ENCODE results near the gene ZXDC. TPM values are rescaled to one million over a fixed set of nuclear protein-coding genes. Genes with fewer than 3 reads are reported as not detected.

The ZXDC gene
- total RNA-seq, 4 donors from 2014 or later = 25.9 to 47.6 (median 35.3) TPM

GRCh38 chr3:126390751-126391150, 84.9 kb downstream of the ZXDC start:
- no peak for ATAC-seq
- no peak for TF ChIP-seq POLR2AphosphoS5 (IDR thresholded peaks at IDR 0.05)
- no peak for TF ChIP-seq POLR2A (IDR thresholded peaks at IDR 0.05)
- TF ChIP-seq EP300 (IDR thresholded peaks at IDR 0.05) = no peak
- no peak for TF ChIP-seq CTCF (IDR thresholded peaks at IDR 0.05)
- Histone ChIP-seq H3K4me3 (no peak overlapping the region), H3K36me3 (no peaks in the 10 kb centered on the region), H3K4me1 (peaks cover 0 to 27% (median 15%) of the 10 kb centered on the region in 3 donors), H3K9me3 (no peaks in the 10 kb centered on the region), H3K27ac (no peak overlapping the region), H3K27me3 (peaks cover 6% of the 10 kb centered on the region)
- 81 to 96% methylated on average over 2 to 3 of the region's 4 CpGs for WGBS, 2 donors (ENCODE audit: low coverage in 1 of 2)

- WGBS, 2 donors (ENCODE audit: low coverage in 1 of 2) = 86 to 88% methylated on average over 10 to 13 of the region's 15 CpGs
- Histone ChIP-seq H3K36me3 (no peaks in the 10 kb centered on the region), H3K27ac (peak overlapping the region in 1 of 4 donors; percentile 10), H3K27me3 (peaks cover 6% of the 10 kb centered on the region), H3K4me3 (no peak overlapping the region), H3K4me1 (peaks cover 0 to 26% (median 15%) of the 10 kb centered on the region in 3 donors), H3K9me3 (no peaks in the 10 kb centered on the region)
- no peak for TF ChIP-seq CTCF (IDR thresholded peaks at IDR 0.05)
- no peak for TF ChIP-seq POLR2AphosphoS5 (IDR thresholded peaks at IDR 0.05)
- no peak for TF ChIP-seq POLR2A (IDR thresholded peaks at IDR 0.05)
- TF ChIP-seq EP300 (IDR thresholded peaks at IDR 0.05) = no peak
- no peak for ATAC-seq
Measured at GRCh38 chr3:126390201-126390600, 85.5 kb downstream of the ZXDC start.

GRCh38 chr3:126389794-126390146, 85.9 kb downstream of the ZXDC start:
- no peak for ATAC-seq
- Histone ChIP-seq H3K4me3 (no peak overlapping the region), H3K9me3 (no peaks in the 10 kb centered on the region), H3K4me1 (peaks cover 0 to 21% (median 12%) of the 10 kb centered on the region in 3 donors), H3K27me3 (peaks cover 3% of the 10 kb centered on the region), H3K36me3 (no peaks in the 10 kb centered on the region), H3K27ac (peak overlapping the region in 3 of 4 donors; percentile 86 to 91 (median 90))
- TF ChIP-seq CTCF (IDR thresholded peaks at IDR 0.05) (no peak), EP300 (IDR thresholded peaks at IDR 0.05) (no peak)
- 64 to 100% methylated on average over 3 to 13 of the region's 17 CpGs for WGBS, 2 donors (ENCODE audit: low coverage in 1 of 2)

GRCh38 chr3:126389112-126389793, 86.4 kb downstream of the ZXDC start:
- whole genome bisulfite sequencing, 2 donors (ENCODE audit: low coverage in 1 of 2) = 1 to 7% methylated on average over 12 to 19 of the region's 58 CpGs
- H3K4me3 ChIP-seq = peak overlapping the region; percentile 24 to 50
- ATAC-seq = peak; percentile 97
- peak overlapping the region; percentile 82 to 91 (median 88) for H3K27ac ChIP-seq
- no peaks in the 10 kb centered on the region for H3K36me3 ChIP-seq
- H3K4me1 ChIP-seq = peaks cover 0 to 16% (median 7%) of the 10 kb centered on the region in 3 donors
- TF ChIP-seq POLR2AphosphoS5 (IDR thresholded peaks at IDR 0.05) = peak; percentile 96
- TF ChIP-seq CTCF (IDR thresholded peaks at IDR 0.05) = peak; percentile 99 to 100 (median 100)
- peak; percentile 71 to 78 for TF ChIP-seq POLR2A (IDR thresholded peaks at IDR 0.05)
- peak; percentile 94 for TF ChIP-seq EP300 (IDR thresholded peaks at IDR 0.05)
- no peaks in the 10 kb centered on the region for H3K9me3 ChIP-seq
- no peaks in the 10 kb centered on the region for H3K27me3 ChIP-seq

Other genes with a start within 250 kb of the ZXDC start
- gene KLF15, start 118.5 kb downstream of the ZXDC start, total RNA-seq = 100 to 1,000 TPM in 1 of 4 donors, 10 to 100 TPM in 3; 69.5 to 110 (median 94.0) TPM
- not detected for gene CFAP100, start 81.0 kb downstream of the ZXDC start, total RNA-seq
- not detected for gene UROC1, start 41.9 kb upstream of the ZXDC start, total RNA-seq
- 1 to 10 TPM in 1 of 4 donors, under 1 TPM in 2, not detected in 1; 0.52 to 1.4 (median 0.81) TPM for gene CHST13, start 48.3 kb upstream of the ZXDC start, total RNA-seq
- not detected for gene C3orf22, start 83.0 kb upstream of the ZXDC start, total RNA-seq
- 10 to 100 TPM; 14.3 to 24.7 (median 18.5) TPM for gene TXNRD3, start 179.2 kb upstream of the ZXDC start, total RNA-seq
- gene CHCHD6, start 228.3 kb upstream of the ZXDC start, total RNA-seq = 10 to 100 TPM in 3 of 4 donors, 1 to 10 TPM in 1; 8.5 to 37.2 (median 15.2) TPM

Measured in gastroesophageal sphincter (tissue), 4 donors.